ENCODE data around the gene ALDH1L1. TPM values are rescaled to one million over a fixed set of nuclear protein-coding genes. Genes with fewer than 3 reads are reported as not detected.

The ALDH1L1 gene
- total and polyA plus RNA-seq, 2 of the 8 experiments (the other 6 are each of a cell fraction or from before 2014, with no cell fraction given) = 0.98 to 1.6 TPM

- 90% methylated on average over 13 of the region's 13 CpGs; no CpG with 5 or more reads in 1 of the 2 experiments for WGBS, 2 experiments (ENCODE audit: extremely low coverage in 1 of 2, insufficient coverage in 1 of 2, insufficient read length in 1 of 2, insufficient replicate concordance in 2 of 2, low coverage in 1 of 2, low lambda C conversion rate in 2 of 2, missing lambda C conversion rate in 1 of 2)
- no peak overlapping the region for H3K56ac ChIP-seq (replicated peaks; ENCODE audit: insufficient read length, low read depth, low read length)
- POLR2A ChIA-PET (ENCODE audit: partially characterized antibody) = no interaction called here
- TF ChIP-seq EGR1 (IDR thresholded peaks at IDR 0.05; ENCODE audit: borderline replicate concordance, low read depth, low read length) (no peak), ZNF274 (IDR thresholded peaks at IDR 0.05; ENCODE audit: borderline replicate concordance, extremely low read depth, low read length) (no peak), PHF8 (conservative IDR thresholded peaks at IDR 0.05; ENCODE audit: low read depth, low read length) (no peak), SIN3A (conservative IDR thresholded peaks at IDR 0.05 in 1 of 2, IDR thresholded peaks at IDR 0.05 in 1 of 2; ENCODE audit: low read depth in 1 of 2, low read length in 2 of 2) (no peak), RXRA (IDR thresholded peaks at IDR 0.05; ENCODE audit: insufficient read depth, low read depth, low read length) (no peak), ATF3 (IDR thresholded peaks at IDR 0.05; ENCODE audit: insufficient read depth, low read depth, low read length) (no peak), KDM4A (IDR thresholded peaks at IDR 0.05; ENCODE audit: low read depth, low read length, severe bottlenecking) (no peak), ATF2 (IDR thresholded peaks at IDR 0.05; ENCODE audit: low read length) (no peak), BCL11A (IDR thresholded peaks at IDR 0.05; ENCODE audit: low read depth in 2 of 2, low read length in 2 of 2) (no peak)
These were observed 27.3 kb downstream of the ALDH1L1 start for GRCh38 chr3:126152901-126153694.

More at GRCh38 chr3:126152901-126153694, 27.3 kb downstream of the ALDH1L1 start:
- no peak overlapping the region for H3K4me2 ChIP-seq (ENCODE audit: insufficient read depth in 1 of 2, low read depth in 2 of 2, low read length in 2 of 2)
- H2BK20ac ChIP-seq (ENCODE audit: low read length) = no peak overlapping the region
- H3K27me3 ChIP-seq (replicated peaks in 1 of 4; ENCODE audit: control insufficient read depth in 3 of 4, extremely low read depth in 1 of 4, insufficient read depth in 3 of 4, low read length in 3 of 4) = no peaks in the 10 kb centered on the region
- no peak overlapping the region for H3K23ac ChIP-seq (ENCODE audit: insufficient read length)
- no peak for FAIRE-seq
- no peaks in the 10 kb centered on the region for H3K36me3 ChIP-seq (ENCODE audit: control insufficient read depth in 2 of 4, insufficient read depth in 4 of 4, low read length in 3 of 4)
- H3K79me1 ChIP-seq (ENCODE audit: low read depth, low read length) = no peaks in the 10 kb centered on the region
- H4K20me1 ChIP-seq (replicated peaks in 1 of 2; ENCODE audit: control insufficient read depth in 1 of 2, insufficient read depth in 2 of 2, low read length in 2 of 2) = no peaks in the 10 kb centered on the region
- no peak overlapping the region for H2BK15ac ChIP-seq (ENCODE audit: low read length)
- H3K4me1 ChIP-seq (replicated peaks in 1 of 4; ENCODE audit: control insufficient read depth in 3 of 4, insufficient read depth in 4 of 4, low read length in 3 of 4) = no peaks in the 10 kb centered on the region
- H2BK120ac ChIP-seq (replicated peaks; ENCODE audit: low read depth, low read length) = no peak overlapping the region
- H3K4ac ChIP-seq (replicated peaks; ENCODE audit: insufficient read length, low read depth, low read length) = no peak overlapping the region
- peak in 1 of 2 experiments; percentile 19 for DNase-seq (ENCODE audit: low read depth in 1 of 2, low spot score in 2 of 2)
- no peak overlapping the region for H2AK5ac ChIP-seq (ENCODE audit: low read depth, low read length)
- H3K14ac ChIP-seq (ENCODE audit: insufficient read length) = no peak overlapping the region
- no peak overlapping the region for H3K18ac ChIP-seq (ENCODE audit: extremely low read depth, low read length)
- H4K8ac ChIP-seq (ENCODE audit: extremely low read depth, insufficient read depth, low read length) = no peak overlapping the region
- H4K91ac ChIP-seq (replicated peaks; ENCODE audit: insufficient read length, low read length) = no peak overlapping the region
- no peak overlapping the region for H2AFZ ChIP-seq (ENCODE audit: low read length)
- no peak overlapping the region for H2BK5ac ChIP-seq (ENCODE audit: low read depth, low read length)
- H2BK12ac ChIP-seq (ENCODE audit: low read depth, low read length) = no peak overlapping the region
- H3K79me2 ChIP-seq (ENCODE audit: control insufficient read depth in 1 of 2, insufficient read depth in 2 of 2, low read length in 2 of 2) = no peaks in the 10 kb centered on the region
- H3K23me2 ChIP-seq (ENCODE audit: low read depth, low read length) = no peaks in the 10 kb centered on the region; the same call in 1 of the 2 replicates
- peaks cover 0 to 3% of the 10 kb centered on the region in 2 experiments; a peak in 1 of 4 replicates for H3K9me3 ChIP-seq (ENCODE audit: insufficient read depth in 2 of 2, low read depth in 1 of 2, low read length in 1 of 2)
- no peak overlapping the region for H3K9ac ChIP-seq (replicated peaks in 1 of 4; ENCODE audit: extremely low read depth in 1 of 4, low read depth in 3 of 4, low read length in 3 of 4)
- no peak overlapping the region for H3K4me3 ChIP-seq (ENCODE audit: extremely low read depth in 1 of 4, insufficient read depth in 2 of 4, low read depth in 3 of 4, low read length in 4 of 4)
- no peak overlapping the region for H4K5ac ChIP-seq (ENCODE audit: insufficient read length, low read depth, low read length)
- CTCF ChIA-PET (ENCODE audit: partially characterized antibody) = interaction anchor here (0.8 to 1.7 kb wide), 2 partner anchors 11 to 21 kb away, joined by 3 read pairs; no protein-coding TSS in a partner anchor
- H3K27ac ChIP-seq (ENCODE audit: low read depth, low read length) = no peak overlapping the region
